Suprapubic skin (tissue), 4 donors: ENCODE results near the gene SPCS3. TPM values are rescaled to one million over a fixed set of nuclear protein-coding genes. Genes with fewer than 3 reads are reported as not detected.
A peak's percentile ranks its signal among the peaks of the same experiment; 100 is the strongest.

ENCODE experiments used
- DNase-seq, 2 donors: peaks; one replicate each; pipeline ENCODE4 v3.0.0-alpha.2; 2019; ENCODE audit warnings: low spot score in 2 of 2
- H3K27ac ChIP-seq: fragments of 200-600 bp; sonication (generic); one replicate; pipeline ENCODE4 v1.5.1; 2019
- H3K27me3 ChIP-seq: fragments of 200-600 bp; sonication (generic); one replicate; pipeline ENCODE4 v1.5.1; 2019
- H3K36me3 ChIP-seq: fragments of 200-600 bp; sonication (generic); one replicate; pipeline ENCODE4 v1.5.1; 2019
- H3K4me1 ChIP-seq: fragments of 200-600 bp; sonication (generic); one replicate; pipeline ENCODE4 v1.5.1; 2019
- H3K4me3 ChIP-seq: fragments of 200-600 bp; sonication (generic); one replicate; pipeline ENCODE4 v1.5.1; 2019; ENCODE audit warnings: mild to moderate bottlenecking
- H3K9me3 ChIP-seq: fragments of 200-600 bp; sonication (generic); one replicate; pipeline ENCODE4 v1.5.1; 2019
- EP300 ChIP-seq: sonication (generic); formaldehyde crosslinking; IDR thresholded peaks from one replicate; pipeline ENCODE4 v1.6.1; 2017; ENCODE audit warnings: antibody characterized with exemption
- POLR2A ChIP-seq, 2 donors: fragments of 450-650 bp; IDR thresholded peaks; one replicate each; pipeline ENCODE4 v1.6.1; 2017; ENCODE audit warnings: antibody characterized with exemption in 2 of 2, mild to moderate bottlenecking in 2 of 2, moderate library complexity in 2 of 2
- POLR2AphosphoS5 ChIP-seq, 3 donors: sonication (generic); formaldehyde crosslinking; IDR thresholded peaks; one replicate each; pipeline ENCODE4 v1.6.1; 2017; ENCODE audit warnings: antibody characterized with exemption in 3 of 3
- WGBS: methylation state at CpG from one replicate; pipeline ENCODE4 v1.1.5; 2018; 5-methylcytosine and 5-hydroxymethylcytosine counted together
- total RNA-seq, 4 donors: library from RNA; depleted of rRNA; stranded (reverse); fragments of >200 nt; gene quantifications; one replicate each; pipeline ENCODE4 v1.1.0, GENCODE V29; 2016
- TF ChIP-seq, protein P1 (sequence below), 2 donors: fragments of 200-600 bp in 1 of 2; fragments of 450-650 bp in 1 of 2; sonication (generic) in 1 of 2; IDR thresholded peaks; one replicate each; pipeline ENCODE4 v1.5.1; 2016 to 2019; ENCODE audit warnings: antibody characterized with exemption in 2 of 2, mild to moderate bottlenecking in 1 of 2, moderate library complexity in 1 of 2

Gene SPCS3
- total RNA-seq, 4 donors from 2014 or later, result 48.3 to 57.4 (median 55.9) TPM

DNA sequence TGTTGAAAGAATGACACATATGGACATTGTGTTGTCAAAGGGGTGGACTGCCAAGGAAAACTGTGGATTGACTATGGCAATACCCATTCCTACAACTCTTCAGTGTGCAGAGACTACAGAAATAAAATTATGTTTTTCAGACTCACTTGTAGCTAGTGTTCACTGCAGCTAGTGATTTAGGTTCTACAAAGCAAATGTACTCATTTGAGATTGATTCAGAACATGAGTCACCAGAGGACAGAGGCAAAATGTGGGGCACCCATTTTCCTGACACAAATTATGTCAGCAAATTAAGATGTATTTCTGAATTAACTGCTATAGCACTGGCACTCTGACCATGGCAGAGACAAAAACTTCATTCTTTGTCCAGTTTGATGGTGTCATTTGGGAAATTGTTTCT, 40.7 kb downstream of the SPCS3 start:
- no peak overlapping the region for H3K4me3 ChIP-seq
- no peaks in the 10 kb centered on the region for H3K27me3 ChIP-seq
- H3K4me1 ChIP-seq, result no peaks in the 10 kb centered on the region
- no peak for DNase-seq
- TF ChIP-seq POLR2AphosphoS5 (IDR thresholded peaks at IDR 0.05), result no peak
- no peak for TF ChIP-seq POLR2A (IDR thresholded peaks at IDR 0.05)
- TF ChIP-seq, protein P1, sequence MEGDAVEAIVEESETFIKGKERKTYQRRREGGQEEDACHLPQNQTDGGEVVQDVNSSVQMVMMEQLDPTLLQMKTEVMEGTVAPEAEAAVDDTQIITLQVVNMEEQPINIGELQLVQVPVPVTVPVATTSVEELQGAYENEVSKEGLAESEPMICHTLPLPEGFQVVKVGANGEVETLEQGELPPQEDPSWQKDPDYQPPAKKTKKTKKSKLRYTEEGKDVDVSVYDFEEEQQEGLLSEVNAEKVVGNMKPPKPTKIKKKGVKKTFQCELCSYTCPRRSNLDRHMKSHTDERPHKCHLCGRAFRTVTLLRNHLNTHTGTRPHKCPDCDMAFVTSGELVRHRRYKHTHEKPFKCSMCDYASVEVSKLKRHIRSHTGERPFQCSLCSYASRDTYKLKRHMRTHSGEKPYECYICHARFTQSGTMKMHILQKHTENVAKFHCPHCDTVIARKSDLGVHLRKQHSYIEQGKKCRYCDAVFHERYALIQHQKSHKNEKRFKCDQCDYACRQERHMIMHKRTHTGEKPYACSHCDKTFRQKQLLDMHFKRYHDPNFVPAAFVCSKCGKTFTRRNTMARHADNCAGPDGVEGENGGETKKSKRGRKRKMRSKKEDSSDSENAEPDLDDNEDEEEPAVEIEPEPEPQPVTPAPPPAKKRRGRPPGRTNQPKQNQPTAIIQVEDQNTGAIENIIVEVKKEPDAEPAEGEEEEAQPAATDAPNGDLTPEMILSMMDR (IDR thresholded peaks at IDR 0.05), result no peak
- TF ChIP-seq EP300, result no peak
- H3K9me3 ChIP-seq, result no peaks in the 10 kb centered on the region
- no peak overlapping the region for H3K27ac ChIP-seq
- H3K36me3 ChIP-seq, result no peaks in the 10 kb centered on the region

DNA sequence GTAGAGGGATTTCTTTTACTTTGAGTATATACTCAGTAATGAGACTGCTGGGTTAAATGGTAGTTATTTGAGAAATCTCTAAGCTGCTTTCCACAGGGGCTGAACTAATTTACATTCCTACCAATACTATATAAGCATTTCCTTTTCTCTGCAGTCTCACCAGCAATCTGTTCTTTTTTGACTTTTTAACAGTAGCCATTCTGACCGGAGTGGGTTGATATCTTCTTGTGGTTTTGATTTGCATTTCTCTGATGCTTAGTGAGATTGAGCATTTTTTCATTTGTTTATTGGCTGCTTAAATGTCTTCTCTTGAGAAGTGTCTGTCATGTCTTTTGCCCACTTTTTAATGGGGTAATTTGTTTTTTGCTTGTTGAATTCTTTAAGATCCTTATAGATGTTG, 43.3 kb downstream of the SPCS3 start:
- WGBS, result 53% methylated on average over 1 of the region's 1 CpG
- Histone ChIP-seq H3K27me3 (no peaks in the 10 kb centered on the region), H3K27ac (no peak overlapping the region), H3K4me3 (no peak overlapping the region), H3K4me1 (no peaks in the 10 kb centered on the region), H3K36me3 (no peaks in the 10 kb centered on the region), H3K9me3 (peaks cover 6% of the 10 kb centered on the region)
- DNase-seq, result no peak
- TF ChIP-seq EP300, result no peak

GRCh38 chr4:176367771-176368465, 48.2 kb downstream of the SPCS3 start:
- DNase-seq, result no peak
- H3K27ac ChIP-seq, result no peak overlapping the region
- no peaks in the 10 kb centered on the region for H3K27me3 ChIP-seq
- no peaks in the 10 kb centered on the region for H3K4me1 ChIP-seq
- H3K36me3 ChIP-seq, result no peaks in the 10 kb centered on the region
- WGBS, result 95% methylated on average over 8 of the region's 8 CpGs
- H3K4me3 ChIP-seq, result no peak overlapping the region
- TF ChIP-seq, protein P1 (IDR thresholded peaks at IDR 0.05), result no peak
- TF ChIP-seq POLR2A (IDR thresholded peaks at IDR 0.05) (no peak), EP300 (no peak), POLR2AphosphoS5 (IDR thresholded peaks at IDR 0.05) (no peak)
- peaks cover 6% of the 10 kb centered on the region for H3K9me3 ChIP-seq

DNA sequence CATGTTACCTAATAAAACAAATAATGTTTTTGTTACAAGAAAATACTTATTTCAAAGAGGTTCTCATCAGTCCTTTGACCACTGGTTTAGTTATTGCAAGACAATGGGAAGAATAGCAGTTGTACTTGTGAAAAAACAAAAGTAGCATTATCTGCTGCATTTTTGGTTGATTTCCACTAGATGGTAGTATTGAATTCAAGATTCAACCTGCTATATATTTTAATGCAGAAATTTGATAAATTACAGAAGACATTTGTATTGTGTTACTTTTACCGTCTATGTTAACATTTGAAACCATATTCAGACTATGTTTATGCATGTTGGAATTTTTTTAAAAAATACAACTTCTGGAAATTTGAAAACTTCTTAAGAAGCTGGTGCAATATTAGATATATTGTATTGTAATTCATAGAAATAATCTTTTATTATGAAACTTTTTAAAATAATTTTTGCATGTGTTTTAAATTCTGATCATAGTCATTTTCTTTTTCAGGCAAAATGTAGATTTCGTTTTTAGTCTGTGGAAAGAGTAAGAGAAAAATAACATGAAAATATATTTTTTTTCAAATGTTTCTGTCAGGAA, 56.4 kb downstream of the SPCS3 start:
- Histone ChIP-seq H3K9me3 (no peaks in the 10 kb centered on the region), H3K36me3 (no peaks in the 10 kb centered on the region), H3K27me3 (no peaks in the 10 kb centered on the region), H3K27ac (no peak overlapping the region), H3K4me1 (no peaks in the 10 kb centered on the region), H3K4me3 (no peak overlapping the region)
- TF ChIP-seq EP300, result no peak
- TF ChIP-seq, protein P1 (IDR thresholded peaks at IDR 0.05), result peak in 1 of 2 donors; percentile 23
- TF ChIP-seq POLR2A (IDR thresholded peaks at IDR 0.05), result no peak
- no peak for DNase-seq
- 4% methylated on average over 2 of the region's 2 CpGs for WGBS

- DNase-seq, result no peak
- TF ChIP-seq, protein P1 (IDR thresholded peaks at IDR 0.05), result no peak
- TF ChIP-seq POLR2A (IDR thresholded peaks at IDR 0.05) (no peak), POLR2AphosphoS5 (IDR thresholded peaks at IDR 0.05) (no peak), EP300 (no peak)
- H3K4me1 ChIP-seq, result no peaks in the 10 kb centered on the region
Observed at GRCh38 chr4:176377780-176378179, 58.0 kb downstream of the SPCS3 start.

More at GRCh38 chr4:176377780-176378179, 58.0 kb downstream of the SPCS3 start:
- no peaks in the 10 kb centered on the region for H3K27me3 ChIP-seq
- no peaks in the 10 kb centered on the region for H3K36me3 ChIP-seq
- no peak overlapping the region for H3K4me3 ChIP-seq
- H3K27ac ChIP-seq, result no peak overlapping the region
- no peaks in the 10 kb centered on the region for H3K9me3 ChIP-seq
